HG03280 (cell line): ENCODE measurements around the gene FARP2.

Experiments
- ATAC-seq: cut with Tn5 transposase; IDR thresholded peaks from one replicate; pipeline ENCODE4 v1.9.1; 2021; ENCODE audit warnings: mild to moderate bottlenecking, moderate library complexity; ENCODE audit not compliant: unreplicated experiment

The FARP2 gene

GRCh38 chr2:241321886-241322285 is 34.2 kb upstream of the FARP2 start:
- ATAC-seq = no peak

- ATAC-seq = no peak
These were observed 32.3 kb upstream of the FARP2 start for GRCh38 chr2:241323778-241324177.

DNA sequence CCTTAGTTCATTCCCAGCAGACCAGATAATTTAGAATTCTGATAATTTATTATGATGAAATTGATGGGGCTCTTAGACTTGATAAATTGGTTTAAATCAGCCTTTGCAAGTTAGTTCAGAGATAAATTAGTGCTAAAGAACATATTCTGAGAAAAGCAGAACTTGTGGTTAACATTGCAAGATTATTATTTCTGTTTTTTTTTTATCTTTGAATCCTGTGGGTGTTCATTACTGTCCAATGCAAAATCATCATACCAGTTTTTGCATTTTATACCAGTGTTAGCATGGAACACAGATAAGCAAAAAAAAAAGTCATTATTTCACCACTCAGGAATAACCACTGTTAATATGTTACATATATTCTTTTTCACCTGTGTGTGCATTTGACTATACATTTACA is 31.3 kb upstream of the FARP2 start:
- ATAC-seq = no peak

DNA sequence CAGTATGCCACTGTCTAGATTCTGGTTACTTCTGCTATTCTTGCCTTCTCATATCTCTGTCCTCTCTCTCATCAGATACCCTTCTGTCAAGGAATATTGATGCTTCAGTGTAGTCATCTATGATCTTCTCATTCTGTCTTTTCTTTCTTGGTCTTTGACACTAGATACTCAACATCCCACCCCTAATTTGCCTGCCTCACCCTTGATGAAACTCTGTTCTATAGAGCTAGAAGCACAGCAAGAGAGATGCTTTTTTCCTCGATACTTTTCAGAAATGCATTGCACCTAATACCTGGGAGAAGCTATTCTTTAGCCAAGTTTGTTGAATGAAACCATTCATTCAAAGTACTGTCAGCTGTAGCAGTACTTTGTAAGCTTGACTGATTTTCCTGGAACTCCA is 30.8 kb upstream of the FARP2 start:
- no peak for ATAC-seq

DNA sequence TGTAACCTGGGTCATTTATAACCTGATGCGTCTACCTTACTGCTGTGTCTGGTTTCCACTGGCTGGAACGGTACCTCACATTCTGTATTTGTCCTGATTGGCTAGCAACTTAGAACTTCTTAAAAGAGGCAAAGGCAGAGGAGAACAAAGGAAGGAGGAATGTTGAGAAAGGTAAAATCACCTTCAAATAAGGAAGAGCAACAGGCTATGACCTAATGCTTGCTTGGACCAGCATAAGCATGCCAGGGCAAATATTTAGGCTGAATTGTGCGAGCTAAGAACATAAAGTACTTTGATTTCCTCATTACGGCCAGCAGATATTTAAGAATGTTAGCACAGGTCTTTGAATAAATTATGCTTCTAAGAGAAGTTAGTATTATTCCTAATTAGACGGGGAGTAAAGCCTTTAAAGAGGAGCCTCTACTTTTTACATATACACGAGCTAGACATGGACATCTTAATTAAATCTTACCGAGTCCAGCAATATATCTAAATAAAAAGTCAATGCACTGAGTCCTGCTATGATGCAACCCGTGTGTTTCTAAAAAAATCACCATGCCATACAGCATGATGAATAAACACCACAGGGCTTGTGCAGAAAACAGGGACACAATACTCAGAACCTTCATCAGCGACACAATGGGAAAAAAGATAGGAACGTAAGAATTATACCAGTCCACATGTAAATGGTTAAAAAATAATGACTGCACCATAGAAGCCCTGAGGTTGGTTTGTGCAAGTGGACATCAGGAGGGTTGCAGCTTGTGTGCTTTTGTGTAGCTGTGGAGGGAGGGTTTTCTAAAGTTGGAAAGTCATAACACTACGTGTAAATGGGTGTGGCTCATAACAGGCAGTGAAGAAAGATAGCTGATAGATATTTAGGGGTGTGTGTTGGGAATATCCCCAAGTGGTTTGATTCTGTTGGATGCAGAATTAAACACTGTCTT is 26.1 kb upstream of the FARP2 start:
- ATAC-seq = no peak

- ATAC-seq = no peak
These were observed 25.5 kb upstream of the FARP2 start for GRCh38 chr2:241330616-241330981.

GRCh38 chr2:241334813-241335212 is 21.3 kb upstream of the FARP2 start:
- no peak for ATAC-seq

- ATAC-seq = no peak
These were observed 16.1 kb upstream of the FARP2 start for GRCh38 chr2:241339839-241340630.

DNA sequence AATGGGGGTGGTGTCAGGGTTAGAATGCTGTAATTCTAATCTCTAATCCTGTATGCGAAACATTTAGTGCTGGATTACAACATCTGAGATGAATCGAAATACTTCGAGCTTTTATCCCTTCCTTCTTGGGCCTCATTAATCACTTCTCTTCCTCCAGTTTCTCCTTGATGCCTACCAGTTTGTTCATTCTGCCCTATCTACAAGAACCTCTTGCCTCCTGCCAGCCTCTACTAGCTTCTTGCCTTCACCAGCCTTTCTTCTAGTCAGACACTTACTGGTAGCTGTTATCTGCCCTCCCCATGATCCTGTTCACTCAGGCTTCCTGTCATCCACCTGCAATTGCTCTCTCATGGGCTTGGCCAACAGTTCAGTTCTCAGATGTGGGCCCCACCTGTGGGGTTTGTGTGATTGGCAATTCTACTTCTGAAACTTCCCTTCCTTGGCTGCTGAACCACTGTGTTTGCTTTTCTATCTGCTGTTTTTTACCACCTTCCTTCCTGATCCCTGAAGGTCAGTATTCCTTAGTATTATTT is 15.4 kb upstream of the FARP2 start:
- no peak for ATAC-seq

DNA sequence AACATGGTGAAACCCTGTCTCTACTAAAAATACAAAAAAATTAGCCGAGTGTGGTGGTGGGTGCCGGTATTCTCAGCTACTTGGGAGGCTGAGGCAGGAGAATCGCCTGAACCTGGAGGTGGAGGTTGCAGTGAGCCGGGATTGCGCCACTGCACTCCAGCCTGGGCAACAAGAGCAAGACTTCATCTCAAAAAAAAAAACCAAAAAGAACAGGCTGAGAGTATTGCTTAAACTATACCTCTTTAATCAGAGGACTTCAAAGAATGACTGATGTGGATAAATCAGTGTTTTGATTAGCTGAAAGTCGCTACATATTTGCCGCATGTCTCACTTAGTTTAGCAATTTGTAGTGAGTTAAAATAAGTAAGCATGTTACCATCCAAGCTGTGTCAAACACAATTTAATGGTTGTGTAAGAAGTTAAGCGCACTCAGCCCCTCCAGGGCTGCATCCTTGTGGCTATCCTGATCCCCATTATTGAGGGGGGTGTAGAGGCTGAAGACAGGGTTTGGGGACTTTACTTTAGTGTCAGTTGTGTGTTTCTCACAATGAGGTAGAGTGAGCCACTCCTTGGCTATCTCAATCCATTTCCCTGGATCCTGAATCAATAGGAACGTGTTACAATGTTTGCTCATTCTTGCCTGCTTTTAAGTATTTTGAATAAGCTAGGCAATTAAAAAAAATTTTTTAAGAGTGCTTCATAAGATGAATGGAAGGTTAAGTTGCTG is 11.0 kb upstream of the FARP2 start:
- no peak for ATAC-seq

- ATAC-seq = no peak
These were observed 6.1 kb upstream of the FARP2 start for GRCh38 chr2:241349941-241350340.

DNA sequence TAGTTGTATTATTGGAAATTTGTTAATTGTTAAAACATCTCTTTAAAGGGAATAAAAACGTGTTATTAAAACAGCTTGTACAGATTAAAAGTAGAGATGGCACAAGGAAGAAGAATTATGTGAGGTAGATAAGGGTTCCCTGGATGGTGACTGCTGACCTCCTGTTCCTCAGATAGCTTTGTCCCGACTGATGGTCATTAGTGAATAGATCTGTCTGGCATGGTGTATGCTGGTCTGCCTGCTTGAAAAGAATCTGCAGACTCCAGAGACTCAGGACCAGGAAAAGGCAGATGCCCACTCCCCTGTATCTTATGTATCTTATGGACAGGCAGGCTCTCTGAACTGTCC is 5.6 kb upstream of the FARP2 start:
- no peak for ATAC-seq

- ATAC-seq = no peak
These were observed 5.0 kb upstream of the FARP2 start for GRCh38 chr2:241350878-241351639.

- no peak for ATAC-seq
These were observed 4.4 kb upstream of the FARP2 start for GRCh38 chr2:241351640-241352031.

- no peak for ATAC-seq
These were observed 3.9 kb upstream of the FARP2 start for GRCh38 chr2:241352227-241352626.

DNA sequence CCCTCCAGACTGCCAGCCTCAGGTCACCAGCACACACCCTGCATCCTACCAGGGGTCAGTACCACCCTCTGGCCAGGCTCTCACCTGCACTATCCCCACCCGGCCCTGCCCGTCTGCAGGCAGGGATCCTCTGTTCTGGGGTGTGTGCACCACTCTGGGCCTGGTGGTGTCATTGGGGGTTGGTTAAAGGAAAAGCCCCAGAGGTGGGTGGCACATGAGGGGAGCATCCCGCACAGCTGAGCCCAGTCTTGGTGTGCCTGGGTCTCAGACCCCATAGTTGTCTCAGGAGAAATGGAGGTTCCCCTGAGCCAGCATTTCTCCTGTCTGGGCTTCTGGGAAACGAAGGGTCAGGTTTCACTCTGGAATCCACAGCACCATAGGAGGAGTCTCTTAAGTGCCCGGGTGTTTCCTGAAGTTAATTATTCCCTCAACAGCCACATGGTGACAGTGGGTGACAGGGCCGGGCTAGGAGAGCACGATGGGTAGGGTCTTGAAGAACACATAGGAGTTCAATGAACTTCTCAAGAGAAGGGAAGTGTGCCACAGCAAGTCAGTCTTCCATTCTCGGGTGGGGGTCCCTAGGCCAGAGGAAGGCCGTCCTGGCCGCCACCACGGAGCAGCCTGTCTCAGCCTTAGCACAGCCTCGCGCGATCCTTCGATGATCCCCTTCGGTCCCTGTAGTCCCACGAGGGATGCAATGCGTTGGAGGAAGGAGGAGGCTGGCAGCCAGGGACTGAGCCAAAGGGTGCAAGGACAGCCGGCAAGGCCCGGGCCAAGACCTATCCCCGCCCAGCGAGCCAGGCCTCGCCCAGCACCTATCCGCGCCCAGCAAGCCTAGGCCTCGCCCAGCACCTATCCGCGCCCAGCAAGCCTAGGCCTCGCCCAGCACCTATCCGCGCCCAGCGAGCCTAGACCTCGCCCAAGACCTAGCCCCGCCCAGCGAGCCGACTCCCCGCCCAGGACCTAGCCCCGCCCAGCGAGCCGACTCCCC is 1.1 kb upstream of the FARP2 start:
- no peak for ATAC-seq

DNA sequence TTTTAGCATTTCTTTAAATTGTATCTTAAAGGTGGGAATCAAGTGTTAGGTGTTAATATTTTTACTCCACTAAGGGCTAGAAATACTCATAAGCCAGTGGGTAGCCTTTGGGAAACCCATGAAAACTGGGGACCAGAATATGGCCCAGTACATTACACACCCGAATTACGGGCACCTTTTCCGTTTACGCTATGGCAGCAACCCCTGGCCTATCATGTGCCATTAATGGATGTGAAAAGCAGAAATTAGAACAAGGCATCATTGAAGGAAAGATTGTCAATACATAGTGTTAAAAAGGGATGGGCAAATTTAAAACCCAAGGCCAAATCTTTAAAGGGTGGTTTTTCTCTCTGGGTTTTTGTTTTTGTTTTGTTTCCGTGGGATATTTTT is 781 bp downstream of the FARP2 start:
- ATAC-seq = no peak

DNA sequence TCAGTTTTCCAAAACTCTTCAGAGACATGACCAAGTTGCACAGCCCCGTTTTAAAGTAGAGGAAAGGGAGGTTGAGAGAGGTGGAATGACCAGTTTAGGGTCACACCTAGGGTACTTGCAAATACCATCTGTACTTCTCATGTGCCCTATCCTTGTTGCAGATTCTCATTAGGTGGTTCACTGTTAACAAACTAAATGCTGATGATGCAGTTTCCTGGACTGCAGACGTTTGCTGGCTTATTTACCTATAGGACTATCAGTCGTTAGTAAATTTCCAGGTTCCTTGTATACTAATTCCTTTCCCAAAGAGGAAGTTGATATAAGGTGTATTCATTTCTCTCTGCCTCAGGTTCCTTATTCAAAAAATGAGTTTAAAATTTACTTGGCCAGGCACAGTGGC is 1.4 kb downstream of the FARP2 start:
- ATAC-seq = no peak

GRCh38 chr2:241358470-241358869 is 2.4 kb downstream of the FARP2 start:
- ATAC-seq = no peak
